BLaER1 treated with 17β-estradiol and CSF1 and Interleukin-3, amounts not matched to agents 10 nM and 100 nM (cell line): ENCODE results near the gene USP20.

ENCODE experiments used
- H3K27ac ChIP-seq, 11 experiments: shearing (Covaris generic); formaldehyde crosslinking; 2 replicates each; pipeline ENCODE4 v1.8.1; 2022
- H3K27me3 ChIP-seq, 11 experiments: shearing (Covaris generic); formaldehyde crosslinking; 2 replicates each; pipeline ENCODE4 v1.8.1; 2022
- H3K36me3 ChIP-seq, 11 experiments: shearing (Covaris generic); formaldehyde crosslinking; 2 replicates each; pipeline ENCODE4 v1.8.1; 2022
- H3K4me1 ChIP-seq, 10 experiments: shearing (Covaris generic); formaldehyde crosslinking; 2 replicates each; pipeline ENCODE4 v1.8.1; 2022
- H3K4me2 ChIP-seq, 11 experiments: shearing (Covaris generic); formaldehyde crosslinking; 2 replicates each; pipeline ENCODE4 v1.8.1; 2022
- H3K4me3 ChIP-seq, 10 experiments: shearing (Covaris generic); formaldehyde crosslinking; 2 replicates each; pipeline ENCODE4 v1.8.1; 2022
- H3K9ac ChIP-seq, 11 experiments: shearing (Covaris generic); formaldehyde crosslinking; 2 replicates each; pipeline ENCODE4 v1.8.1; 2022
- H3K9me3 ChIP-seq, 11 experiments: shearing (Covaris generic); formaldehyde crosslinking; replicated peaks in 1 of 11; 2 replicates each; pipeline ENCODE4 v1.8.1; 2022
- H4K20me1 ChIP-seq, 11 experiments: shearing (Covaris generic); formaldehyde crosslinking; 2 replicates each; pipeline ENCODE4 v1.8.1; 2022
- Cebpa-rat ChIP-seq, 11 experiments: shearing (Covaris generic); IDR thresholded peaks; 2 replicates each; pipeline ENCODE4 v1.8.1; 2022

Gene USP20

GRCh38 chr9:129878291-129878690, 43.0 kb downstream of the USP20 start:
- H4K20me1 ChIP-seq = no peaks in the 10 kb centered on the region; a peak in 1 of 22 replicates

DNA sequence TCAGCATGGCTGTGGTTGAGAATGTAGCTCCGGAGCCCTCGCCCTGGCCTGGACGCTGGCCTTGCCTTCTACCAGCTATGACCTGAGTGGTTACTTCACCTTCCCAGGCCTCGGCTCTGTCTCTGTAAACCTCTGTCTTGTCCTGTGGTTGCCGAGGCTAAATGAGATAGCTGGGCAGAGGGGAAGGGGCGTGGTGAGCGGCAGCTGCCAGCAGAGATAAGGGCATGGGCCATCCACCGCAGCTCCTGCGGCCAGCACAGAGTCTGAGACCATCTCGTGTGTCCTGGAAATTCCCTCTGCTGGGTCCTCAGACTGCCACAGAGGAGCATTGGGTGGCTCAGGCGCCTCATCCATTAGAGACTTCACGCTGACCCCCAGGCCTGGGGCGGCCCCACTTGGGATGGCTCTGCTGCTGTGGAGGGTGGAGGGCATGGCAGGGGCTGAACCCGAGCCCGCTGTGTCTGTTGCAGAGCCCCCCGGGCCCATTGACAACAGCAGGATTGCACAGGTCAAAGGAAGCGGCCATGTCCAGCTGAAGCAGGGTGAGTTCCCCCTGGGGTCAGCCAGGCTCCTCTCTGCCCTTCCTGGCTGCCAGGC, 43.9 kb downstream of the USP20 start:
- Histone ChIP-seq H3K4me1 (peaks cover 6 to 12% (median 7%) of the 10 kb centered on the region in 10 experiments), H3K4me3 (no peak overlapping the region), H4K20me1 (no peaks in the 10 kb centered on the region), H3K4me2 (no peak overlapping the region), H3K36me3 (peaks cover 19 to 60% (median 32%) of the 10 kb centered on the region in 11 experiments; a peak in 21 of 22 replicates), H3K9ac (peak overlapping the region in 1 of 11 experiments; percentile 16; a peak in 1 of 22 replicates), H3K27ac (no peak overlapping the region), H3K9me3 (no peaks in the 10 kb centered on the region), H3K27me3 (no peaks in the 10 kb centered on the region)
- TF ChIP-seq Cebpa-rat (IDR thresholded peaks at IDR 0.05) = no peak

More at GRCh38 chr9:129878291-129878690, 43.0 kb downstream of the USP20 start:
- Histone ChIP-seq H3K4me1 (0 out of 20 replicates have a peak, but pooled peaks cover 0 to 4% (median 0%) of the 10 kb centered on the region in 10 experiments), H3K4me3 (no peak overlapping the region), H3K27ac (0 out of 22 replicates have a peak overlapping the region, but pooled peaks of 1 of the 11 experiments have one; percentile 3), H3K27me3 (no peaks in the 10 kb centered on the region), H3K9ac (no peak overlapping the region), H3K9me3 (no peaks in the 10 kb centered on the region), H3K36me3 (peaks cover 29 to 69% (median 39%) of the 10 kb centered on the region in 11 experiments; a peak in 21 of 22 replicates), H3K4me2 (no peak overlapping the region)
- TF ChIP-seq Cebpa-rat (IDR thresholded peaks at IDR 0.05) = no peak

DNA sequence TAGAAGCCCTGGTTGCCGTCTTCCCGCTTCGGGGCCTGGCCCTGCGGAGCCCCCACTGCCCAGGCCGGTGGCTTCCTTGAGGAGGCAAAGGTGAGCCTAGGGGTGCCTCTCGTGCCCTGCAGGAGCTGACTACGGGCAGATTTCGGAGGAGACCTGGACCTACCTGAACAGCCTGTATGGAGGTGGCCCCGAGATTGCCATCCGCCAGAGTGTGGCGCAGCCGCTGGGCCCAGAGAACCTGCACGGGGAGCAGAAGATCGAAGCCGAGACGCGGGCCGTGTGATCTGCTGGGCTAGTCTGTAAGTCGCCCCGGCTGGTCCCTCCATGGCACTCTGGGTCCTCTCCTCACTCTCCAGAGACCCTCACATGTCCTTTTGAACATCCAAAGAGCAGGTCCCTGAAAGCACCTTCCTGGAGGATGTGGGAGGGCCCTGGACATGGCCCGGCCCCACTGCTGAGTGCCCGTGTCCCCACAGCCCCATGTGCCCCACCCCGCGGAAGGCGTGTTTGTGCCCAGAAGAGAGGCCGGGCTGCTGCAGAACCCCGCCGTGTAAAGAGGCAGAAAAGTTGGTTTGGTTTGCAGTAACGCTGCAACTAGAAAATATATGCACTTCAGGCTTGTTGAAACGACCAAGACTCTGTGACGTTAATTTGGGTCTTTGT, 44.9 kb downstream of the USP20 start:
- Histone ChIP-seq H3K9ac (no peak overlapping the region), H3K27ac (no peak overlapping the region), H3K27me3 (no peaks in the 10 kb centered on the region), H3K36me3 (peaks cover 10 to 51% (median 24%) of the 10 kb centered on the region in 11 experiments; a peak in 21 of 22 replicates), H3K4me1 (peaks cover 16 to 22% (median 16%) of the 10 kb centered on the region in 10 experiments), H3K4me2 (no peak overlapping the region), H3K9me3 (no peaks in the 10 kb centered on the region), H4K20me1 (no peaks in the 10 kb centered on the region), H3K4me3 (no peak overlapping the region)
- TF ChIP-seq Cebpa-rat (IDR thresholded peaks at IDR 0.05) = no peak

DNA sequence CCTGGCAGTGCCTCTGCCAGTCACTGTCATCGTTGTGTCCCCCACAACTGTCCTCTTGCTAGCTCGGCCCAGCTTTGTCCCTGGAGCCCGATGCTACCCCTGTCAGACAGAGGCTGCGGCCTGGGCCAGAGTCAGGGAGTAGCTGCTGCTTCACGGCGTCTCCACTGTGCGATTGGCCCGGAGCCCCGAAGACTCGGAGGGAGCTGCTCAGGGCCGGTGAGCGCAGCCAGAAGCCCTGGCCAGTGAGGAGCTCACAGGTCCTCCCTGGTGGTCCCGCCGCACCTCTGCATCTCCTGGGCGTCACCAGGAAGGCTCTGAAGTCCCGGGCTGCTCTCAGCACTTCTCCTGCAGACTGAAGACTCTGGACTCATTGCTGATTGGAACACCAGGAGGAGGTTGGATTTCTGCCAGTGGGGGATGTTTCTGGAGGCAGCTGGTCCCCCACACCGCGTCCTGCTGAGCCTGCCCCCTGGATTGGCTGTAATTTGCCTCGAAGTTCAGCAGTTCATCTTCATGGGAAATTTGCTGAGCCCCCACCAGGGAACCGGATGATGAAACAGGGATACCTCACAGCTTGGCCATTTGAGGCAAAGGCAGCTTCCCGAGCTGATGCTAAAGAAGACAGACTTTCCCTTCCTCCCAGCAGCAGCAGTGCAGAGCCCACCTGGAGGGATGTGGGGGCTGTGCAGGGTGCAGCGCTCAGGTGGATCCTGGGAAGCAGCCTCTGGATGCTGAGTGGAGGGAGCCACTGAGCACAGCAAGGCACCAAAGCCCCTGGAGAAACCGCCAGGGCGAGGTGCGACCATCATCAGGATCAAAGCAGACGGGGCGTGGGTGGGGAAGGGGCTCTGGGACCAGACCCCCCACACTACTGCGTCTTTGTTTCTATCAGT, 45.6 kb downstream of the USP20 start:
- Histone ChIP-seq H4K20me1 (no peaks in the 10 kb centered on the region), H3K4me3 (no peak overlapping the region), H3K9me3 (no peaks in the 10 kb centered on the region), H3K4me2 (no peak overlapping the region), H3K4me1 (peaks cover 20 to 29% (median 22%) of the 10 kb centered on the region in 10 experiments), H3K27ac (no peak overlapping the region), H3K27me3 (no peaks in the 10 kb centered on the region), H3K36me3 (peaks cover 2 to 43% (median 16%) of the 10 kb centered on the region in 11 experiments; a peak in 20 of 22 replicates), H3K9ac (peak overlapping the region in 1 of 11 experiments; percentile 37; a peak in 1 of 22 replicates)
- TF ChIP-seq Cebpa-rat (IDR thresholded peaks at IDR 0.05) = no peak

GRCh38 chr9:129881547-129882324, 46.5 kb downstream of the USP20 start:
- H3K27ac ChIP-seq = no peak overlapping the region
- no peaks in the 10 kb centered on the region for H3K27me3 ChIP-seq
- peaks cover 0 to 40% (median 11%) of the 10 kb centered on the region in 11 experiments; a peak in 18 of 22 replicates for H3K36me3 ChIP-seq
- H3K4me2 ChIP-seq = no peak overlapping the region
- H3K9me3 ChIP-seq = no peaks in the 10 kb centered on the region
- H3K9ac ChIP-seq = no peak overlapping the region
- peaks cover 28 to 35% (median 30%) of the 10 kb centered on the region in 10 experiments for H3K4me1 ChIP-seq
- H3K4me3 ChIP-seq = no peak overlapping the region
- H4K20me1 ChIP-seq = no peaks in the 10 kb centered on the region
- no peak for TF ChIP-seq Cebpa-rat (IDR thresholded peaks at IDR 0.05)

DNA sequence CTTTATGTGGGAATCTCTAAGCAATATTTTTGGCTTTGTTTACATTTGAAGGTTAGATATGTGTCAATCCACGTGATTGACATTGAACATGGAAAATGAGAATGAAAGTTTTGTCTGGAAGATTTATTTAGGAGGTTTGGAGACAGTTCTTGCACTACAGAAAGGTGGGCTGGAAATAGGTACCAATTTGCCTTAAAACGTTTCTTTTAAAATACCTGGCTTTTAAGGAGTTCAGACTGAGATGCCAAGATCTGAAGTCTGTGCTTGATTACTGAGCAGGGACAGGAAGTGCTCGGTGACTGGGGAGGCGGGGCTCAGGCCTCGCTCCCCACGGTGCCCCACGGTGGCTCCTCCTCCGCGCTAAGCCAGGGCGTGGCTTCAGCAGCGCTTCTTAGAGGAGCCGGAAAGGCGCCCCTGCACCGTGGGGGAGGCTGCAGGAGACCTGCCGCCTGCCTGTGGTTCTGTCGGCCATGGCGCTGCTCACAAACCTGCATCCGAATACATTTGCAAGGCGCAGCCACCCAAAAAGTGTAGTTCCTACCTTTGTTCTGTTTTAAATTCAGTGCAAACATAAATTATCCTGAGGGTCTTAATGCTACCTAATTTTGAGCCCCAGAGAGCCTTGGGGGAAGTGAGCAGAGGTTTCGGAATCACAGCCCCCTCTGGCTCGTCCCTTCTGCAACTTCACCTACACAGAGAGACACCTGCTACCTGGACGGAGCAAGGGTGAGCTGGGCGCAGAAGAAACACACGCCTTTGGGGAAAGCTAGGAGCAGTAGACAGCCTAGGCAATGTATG, 49.2 kb downstream of the USP20 start:
- no peak for TF ChIP-seq Cebpa-rat (IDR thresholded peaks at IDR 0.05)
- peak overlapping the region; percentile 46 to 64 (median 54) for H3K4me3 ChIP-seq
- no peaks in the 10 kb centered on the region for H3K27me3 ChIP-seq
- peak overlapping the region; percentile 61 to 81 (median 73); a peak in 21 of 22 replicates for H3K9ac ChIP-seq
- H4K20me1 ChIP-seq = no peaks in the 10 kb centered on the region; a peak in 1 of 22 replicates
- no peaks in the 10 kb centered on the region for H3K9me3 ChIP-seq
- peak overlapping the region; percentile 6 to 88 (median 83); a peak in 20 of 22 replicates for H3K27ac ChIP-seq
- H3K4me1 ChIP-seq = peaks cover 53 to 59% (median 56%) of the 10 kb centered on the region in 10 experiments
- H3K36me3 ChIP-seq = peaks cover 0 to 28% (median 0%) of the 10 kb centered on the region in 11 experiments; a peak in 17 of 22 replicates
- peak overlapping the region; percentile 87 to 99 (median 97) for H3K4me2 ChIP-seq

- Histone ChIP-seq H3K9ac (peak overlapping the region; percentile 61 to 81 (median 73)), H3K4me1 (peaks cover 60 to 67% (median 64%) of the 10 kb centered on the region in 10 experiments), H3K27me3 (no peaks in the 10 kb centered on the region)
These were observed 49.9 kb downstream of the USP20 start for GRCh38 chr9:129885018-129885669.

More at GRCh38 chr9:129885018-129885669, 49.9 kb downstream of the USP20 start:
- peaks cover 0 to 22% (median 4%) of the 10 kb centered on the region in 11 experiments; a peak in 17 of 22 replicates for H3K36me3 ChIP-seq
- TF ChIP-seq Cebpa-rat (IDR thresholded peaks at IDR 0.05) = no peak
- peak overlapping the region; percentile 46 to 64 (median 54) for H3K4me3 ChIP-seq
- peak overlapping the region; percentile 21 to 88 (median 83); a peak in 21 of 22 replicates for H3K27ac ChIP-seq
- no peaks in the 10 kb centered on the region; a peak in 1 of 22 replicates for H4K20me1 ChIP-seq
- peak overlapping the region; percentile 87 to 99 (median 97) for H3K4me2 ChIP-seq
- no peaks in the 10 kb centered on the region for H3K9me3 ChIP-seq
